OCI-LY1 (cell line): ENCODE data around the gene AGPAT1.

Experiments used
- EZH2 ChIP-seq: fragments of 200-600 bp; sonication (generic), shearing (Covaris generic); IDR thresholded peaks from 2 replicates; pipeline ENCODE4 v1.8.0; 2017; ENCODE audit warnings: borderline replicate concordance, mixed run types, mild to moderate bottlenecking, antibody characterized with exemption, low read length, moderate library complexity, mixed read lengths
- TF ChIP-seq, protein P1 (sequence below): fragments of 200-600 bp; sonication (generic), shearing (Covaris generic); IDR thresholded peaks from 2 replicates; pipeline ENCODE4 v1.5.1; 2017; ENCODE audit warnings: mild to moderate bottlenecking, antibody characterized with exemption, low read length, moderate library complexity, mixed read lengths

DNA sequence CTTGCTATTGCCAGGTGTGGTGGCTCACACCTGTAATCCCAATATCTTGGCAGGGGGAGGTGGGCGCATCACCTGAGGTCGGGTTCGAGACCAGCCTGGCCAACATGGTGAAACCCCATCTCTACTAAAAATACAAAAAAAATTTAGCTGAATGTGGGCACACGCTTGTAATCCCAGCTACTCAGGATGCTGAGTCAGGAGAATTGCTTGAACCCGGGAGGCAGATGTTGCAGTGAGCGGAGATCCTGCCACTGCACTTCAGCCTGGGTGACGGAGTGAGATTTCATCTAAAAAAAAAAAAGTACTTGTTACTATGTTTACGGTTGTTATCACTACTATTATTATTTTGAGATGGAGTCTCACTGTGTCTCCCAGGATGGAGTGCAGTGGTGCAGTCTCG, 19.0 kb downstream of the AGPAT1 start:
- TF ChIP-seq, protein P1, sequence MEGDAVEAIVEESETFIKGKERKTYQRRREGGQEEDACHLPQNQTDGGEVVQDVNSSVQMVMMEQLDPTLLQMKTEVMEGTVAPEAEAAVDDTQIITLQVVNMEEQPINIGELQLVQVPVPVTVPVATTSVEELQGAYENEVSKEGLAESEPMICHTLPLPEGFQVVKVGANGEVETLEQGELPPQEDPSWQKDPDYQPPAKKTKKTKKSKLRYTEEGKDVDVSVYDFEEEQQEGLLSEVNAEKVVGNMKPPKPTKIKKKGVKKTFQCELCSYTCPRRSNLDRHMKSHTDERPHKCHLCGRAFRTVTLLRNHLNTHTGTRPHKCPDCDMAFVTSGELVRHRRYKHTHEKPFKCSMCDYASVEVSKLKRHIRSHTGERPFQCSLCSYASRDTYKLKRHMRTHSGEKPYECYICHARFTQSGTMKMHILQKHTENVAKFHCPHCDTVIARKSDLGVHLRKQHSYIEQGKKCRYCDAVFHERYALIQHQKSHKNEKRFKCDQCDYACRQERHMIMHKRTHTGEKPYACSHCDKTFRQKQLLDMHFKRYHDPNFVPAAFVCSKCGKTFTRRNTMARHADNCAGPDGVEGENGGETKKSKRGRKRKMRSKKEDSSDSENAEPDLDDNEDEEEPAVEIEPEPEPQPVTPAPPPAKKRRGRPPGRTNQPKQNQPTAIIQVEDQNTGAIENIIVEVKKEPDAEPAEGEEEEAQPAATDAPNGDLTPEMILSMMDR = no peak
- TF ChIP-seq EZH2 = no peak
